ENCODE results near the gene POU6F2.

GRCh38 chr7:39248692-39249090 lies 271.0 kb downstream of the POU6F2 start:
- TF ChIP-seq, protein P1, sequence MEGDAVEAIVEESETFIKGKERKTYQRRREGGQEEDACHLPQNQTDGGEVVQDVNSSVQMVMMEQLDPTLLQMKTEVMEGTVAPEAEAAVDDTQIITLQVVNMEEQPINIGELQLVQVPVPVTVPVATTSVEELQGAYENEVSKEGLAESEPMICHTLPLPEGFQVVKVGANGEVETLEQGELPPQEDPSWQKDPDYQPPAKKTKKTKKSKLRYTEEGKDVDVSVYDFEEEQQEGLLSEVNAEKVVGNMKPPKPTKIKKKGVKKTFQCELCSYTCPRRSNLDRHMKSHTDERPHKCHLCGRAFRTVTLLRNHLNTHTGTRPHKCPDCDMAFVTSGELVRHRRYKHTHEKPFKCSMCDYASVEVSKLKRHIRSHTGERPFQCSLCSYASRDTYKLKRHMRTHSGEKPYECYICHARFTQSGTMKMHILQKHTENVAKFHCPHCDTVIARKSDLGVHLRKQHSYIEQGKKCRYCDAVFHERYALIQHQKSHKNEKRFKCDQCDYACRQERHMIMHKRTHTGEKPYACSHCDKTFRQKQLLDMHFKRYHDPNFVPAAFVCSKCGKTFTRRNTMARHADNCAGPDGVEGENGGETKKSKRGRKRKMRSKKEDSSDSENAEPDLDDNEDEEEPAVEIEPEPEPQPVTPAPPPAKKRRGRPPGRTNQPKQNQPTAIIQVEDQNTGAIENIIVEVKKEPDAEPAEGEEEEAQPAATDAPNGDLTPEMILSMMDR (IDR thresholded peaks at IDR 0.05 in 2 of 3, conservative IDR thresholded peaks at IDR 0.05 in 1 of 3; ENCODE audit: borderline replicate concordance in 1 of 3, insufficient read depth in 1 of 3, low read depth in 2 of 3, low read length in 2 of 3): no peak
- TF ChIP-seq POLR2AphosphoS5 (IDR thresholded peaks at IDR 0.05; ENCODE audit: low read depth, low read length) (no peak), EZH2 (IDR thresholded peaks at IDR 0.05) (no peak), MAX (IDR thresholded peaks at IDR 0.05) (no peak), YY1 (IDR thresholded peaks at IDR 0.05; ENCODE audit: extremely low read depth, insufficient replicate concordance, low read depth, low read length) (no peak), ZNF274 (IDR thresholded peaks at IDR 0.05; ENCODE audit: low read depth, low read length) (no peak)
- TF ChIP-seq, protein P2, sequence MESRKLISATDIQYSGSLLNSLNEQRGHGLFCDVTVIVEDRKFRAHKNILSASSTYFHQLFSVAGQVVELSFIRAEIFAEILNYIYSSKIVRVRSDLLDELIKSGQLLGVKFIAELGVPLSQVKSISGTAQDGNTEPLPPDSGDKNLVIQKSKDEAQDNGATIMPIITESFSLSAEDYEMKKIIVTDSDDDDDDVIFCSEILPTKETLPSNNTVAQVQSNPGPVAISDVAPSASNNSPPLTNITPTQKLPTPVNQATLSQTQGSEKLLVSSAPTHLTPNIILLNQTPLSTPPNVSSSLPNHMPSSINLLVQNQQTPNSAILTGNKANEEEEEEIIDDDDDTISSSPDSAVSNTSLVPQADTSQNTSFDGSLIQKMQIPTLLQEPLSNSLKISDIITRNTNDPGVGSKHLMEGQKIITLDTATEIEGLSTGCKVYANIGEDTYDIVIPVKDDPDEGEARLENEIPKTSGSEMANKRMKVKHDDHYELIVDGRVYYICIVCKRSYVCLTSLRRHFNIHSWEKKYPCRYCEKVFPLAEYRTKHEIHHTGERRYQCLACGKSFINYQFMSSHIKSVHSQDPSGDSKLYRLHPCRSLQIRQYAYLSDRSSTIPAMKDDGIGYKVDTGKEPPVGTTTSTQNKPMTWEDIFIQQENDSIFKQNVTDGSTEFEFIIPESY (IDR thresholded peaks at IDR 0.05; ENCODE audit: extremely low read depth, insufficient replicate concordance, low read length): no peak
- TF ChIP-seq, protein P3, sequence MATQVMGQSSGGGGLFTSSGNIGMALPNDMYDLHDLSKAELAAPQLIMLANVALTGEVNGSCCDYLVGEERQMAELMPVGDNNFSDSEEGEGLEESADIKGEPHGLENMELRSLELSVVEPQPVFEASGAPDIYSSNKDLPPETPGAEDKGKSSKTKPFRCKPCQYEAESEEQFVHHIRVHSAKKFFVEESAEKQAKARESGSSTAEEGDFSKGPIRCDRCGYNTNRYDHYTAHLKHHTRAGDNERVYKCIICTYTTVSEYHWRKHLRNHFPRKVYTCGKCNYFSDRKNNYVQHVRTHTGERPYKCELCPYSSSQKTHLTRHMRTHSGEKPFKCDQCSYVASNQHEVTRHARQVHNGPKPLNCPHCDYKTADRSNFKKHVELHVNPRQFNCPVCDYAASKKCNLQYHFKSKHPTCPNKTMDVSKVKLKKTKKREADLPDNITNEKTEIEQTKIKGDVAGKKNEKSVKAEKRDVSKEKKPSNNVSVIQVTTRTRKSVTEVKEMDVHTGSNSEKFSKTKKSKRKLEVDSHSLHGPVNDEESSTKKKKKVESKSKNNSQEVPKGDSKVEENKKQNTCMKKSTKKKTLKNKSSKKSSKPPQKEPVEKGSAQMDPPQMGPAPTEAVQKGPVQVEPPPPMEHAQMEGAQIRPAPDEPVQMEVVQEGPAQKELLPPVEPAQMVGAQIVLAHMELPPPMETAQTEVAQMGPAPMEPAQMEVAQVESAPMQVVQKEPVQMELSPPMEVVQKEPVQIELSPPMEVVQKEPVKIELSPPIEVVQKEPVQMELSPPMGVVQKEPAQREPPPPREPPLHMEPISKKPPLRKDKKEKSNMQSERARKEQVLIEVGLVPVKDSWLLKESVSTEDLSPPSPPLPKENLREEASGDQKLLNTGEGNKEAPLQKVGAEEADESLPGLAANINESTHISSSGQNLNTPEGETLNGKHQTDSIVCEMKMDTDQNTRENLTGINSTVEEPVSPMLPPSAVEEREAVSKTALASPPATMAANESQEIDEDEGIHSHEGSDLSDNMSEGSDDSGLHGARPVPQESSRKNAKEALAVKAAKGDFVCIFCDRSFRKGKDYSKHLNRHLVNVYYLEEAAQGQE (IDR thresholded peaks at IDR 0.05; ENCODE audit: low read depth): no peak
